RWPE2 (cell line): ENCODE data around the gene PACS1.

Experiments
- ATAC-seq: fragments of 200-7000 bp; cut with Tn5 transposase; 3 replicates; pipeline ENCODE4 v1.9.1; 2021; ENCODE audit warnings: low read depth
- DNase-seq: peaks from one replicate; pipeline ENCODE4 v3.0.0-alpha.2; 2020; ENCODE audit warnings: low spot score
- H3K27ac ChIP-seq: fragments of 450-650 bp; 2 replicates; pipeline ENCODE4 v1.5.1; 2017; ENCODE audit warnings: mild to moderate bottlenecking; ENCODE audit not compliant: poor library complexity, severe bottlenecking
- H3K27me3 ChIP-seq: fragments of 250-450 bp; sonication (Bioruptor Pico); 2 replicates; pipeline ENCODE4 v1.5.1; 2021; ENCODE audit warnings: mild to moderate bottlenecking, moderate library complexity; ENCODE audit not compliant: insufficient read depth, poor library complexity, severe bottlenecking
- H3K36me3 ChIP-seq: fragments of 250-450 bp; sonication (Bioruptor Pico); 2 replicates; pipeline ENCODE4 v1.5.1; 2020; ENCODE audit warnings: low read depth, mild to moderate bottlenecking, moderate library complexity
- H3K4me1 ChIP-seq: fragments of 250-450 bp; sonication (Bioruptor Pico); 2 replicates; pipeline ENCODE4 v1.5.1; 2021; ENCODE audit warnings: mild to moderate bottlenecking, moderate library complexity; ENCODE audit not compliant: insufficient read depth, poor library complexity, severe bottlenecking
- H3K4me3 ChIP-seq: fragments of 250-450 bp; sonication (Bioruptor Pico); 2 replicates; pipeline ENCODE4 v1.5.1; 2021; ENCODE audit warnings: mild to moderate bottlenecking, moderate library complexity; ENCODE audit not compliant: severe bottlenecking
- H3K9me3 ChIP-seq: fragments of 250-450 bp; sonication (Bioruptor Pico); 2 replicates; pipeline ENCODE4 v1.5.1; 2021; ENCODE audit warnings: mild to moderate bottlenecking, moderate library complexity; ENCODE audit not compliant: severe bottlenecking
- CTCF ChIP-seq: fragments of 450-650 bp; IDR thresholded peaks from one replicate; pipeline ENCODE4 v1.5.1; 2017; ENCODE audit warnings: mild to moderate bottlenecking, moderate library complexity; ENCODE audit not compliant: poor library complexity, severe bottlenecking

Gene PACS1

GRCh38 chr11:66107600-66108510 is 37.8 kb downstream of the PACS1 start:
- H3K9me3 ChIP-seq = no peaks in the 10 kb centered on the region
- DNase-seq (no peak), ATAC-seq (no peak)
- no peaks in the 10 kb centered on the region; the same call in 1 of the 2 replicates for H3K36me3 ChIP-seq
- no peak for TF ChIP-seq CTCF
- no peak overlapping the region for H3K4me3 ChIP-seq
- peak overlapping the region; percentile 2 for H3K27ac ChIP-seq
- H3K27me3 ChIP-seq = no peaks in the 10 kb centered on the region
- peaks cover 28% of the 10 kb centered on the region for H3K4me1 ChIP-seq

GRCh38 chr11:66109294-66109693 is 39.2 kb downstream of the PACS1 start:
- H3K9me3 ChIP-seq = no peaks in the 10 kb centered on the region

GRCh38 chr11:66111158-66111557 is 41.1 kb downstream of the PACS1 start:
- H3K9me3 ChIP-seq = no peaks in the 10 kb centered on the region
- H3K4me1 ChIP-seq = peaks cover 54% of the 10 kb centered on the region
- H3K4me3 ChIP-seq = no peak overlapping the region
- H3K27ac ChIP-seq = peak overlapping the region; percentile 98
- H3K27me3 ChIP-seq = no peaks in the 10 kb centered on the region
- no peak for TF ChIP-seq CTCF
- ATAC-seq (no peak), DNase-seq (no peak)
- H3K36me3 ChIP-seq = no peaks in the 10 kb centered on the region; the same call in 1 of the 2 replicates

More at GRCh38 chr11:66109294-66109693, 39.2 kb downstream of the PACS1 start:
- H3K36me3 ChIP-seq = no peaks in the 10 kb centered on the region; the same call in 1 of the 2 replicates
- ATAC-seq = no peak
- peaks cover 41% of the 10 kb centered on the region for H3K4me1 ChIP-seq
- peak overlapping the region; percentile 98 for H3K27ac ChIP-seq
- H3K27me3 ChIP-seq = no peaks in the 10 kb centered on the region
- no peak for DNase-seq
- no peak overlapping the region for H3K4me3 ChIP-seq
- no peak for TF ChIP-seq CTCF

- no peak for TF ChIP-seq CTCF
- no peaks in the 10 kb centered on the region; the same call in 1 of the 2 replicates for H3K36me3 ChIP-seq
- H3K4me3 ChIP-seq = no peak overlapping the region
- DNase-seq = no peak
- no peak; the same call in 2 of the 3 replicates for ATAC-seq
- peak overlapping the region; percentile 98 for H3K27ac ChIP-seq
- H3K9me3 ChIP-seq = no peaks in the 10 kb centered on the region
- H3K27me3 ChIP-seq = no peaks in the 10 kb centered on the region
- peaks cover 54% of the 10 kb centered on the region for H3K4me1 ChIP-seq
Measured at GRCh38 chr11:66112041-66112491, 42.0 kb downstream of the PACS1 start.
